ENCODE results near the gene ADI1.

Gene ADI1

GRCh38 chr2:3536682-3537632, 17.6 kb upstream of the ADI1 start:
- H3K4me3 ChIP-seq (ENCODE audit: low read depth, low read length) = peak overlapping the region; percentile 55
- peak; percentile 26; the same call in 1 of the 2 replicates for TF ChIP-seq CTCF (IDR thresholded peaks at IDR 0.05; ENCODE audit: low read depth, low read length)

- peak overlapping the region; percentile 55 for H3K4me3 ChIP-seq (ENCODE audit: low read depth, low read length)
- no peak for TF ChIP-seq CTCF (IDR thresholded peaks at IDR 0.05; ENCODE audit: low read depth, low read length)
Measured at GRCh38 chr2:3535794-3536681, 16.7 kb upstream of the ADI1 start.

- no peak for TF ChIP-seq CTCF (IDR thresholded peaks at IDR 0.05; ENCODE audit: low read depth, low read length)
- peak overlapping the region; percentile 55 for H3K4me3 ChIP-seq (ENCODE audit: low read depth, low read length)
Measured at GRCh38 chr2:3535467-3535793, 16.1 kb upstream of the ADI1 start.

- H3K4me3 ChIP-seq (ENCODE audit: low read depth, low read length) = no peak overlapping the region
- TF ChIP-seq CTCF (IDR thresholded peaks at IDR 0.05; ENCODE audit: low read depth, low read length) = no peak
Measured at GRCh38 chr2:3534251-3534814, 15.0 kb upstream of the ADI1 start.

- TF ChIP-seq CTCF (IDR thresholded peaks at IDR 0.05; ENCODE audit: low read depth, low read length) = no peak
Measured at GRCh38 chr2:3533836-3534235, 14.5 kb upstream of the ADI1 start.

GRCh38 chr2:3532941-3533340, 13.6 kb upstream of the ADI1 start:
- TF ChIP-seq CTCF (IDR thresholded peaks at IDR 0.05; ENCODE audit: low read depth, low read length) = no peak
- H3K4me3 ChIP-seq (ENCODE audit: low read depth, low read length) = no peak overlapping the region

More at GRCh38 chr2:3533836-3534235, 14.5 kb upstream of the ADI1 start:
- H3K4me3 ChIP-seq (ENCODE audit: low read depth, low read length) = no peak overlapping the region
